Stimulated activated memory B cell treated with anti-CD40 and anti-IgM and Interleukin-4, amounts not matched to agents 10 μg/mL and 1 μg/mL and 100 μg/mL, for 72 hours (primary cell): ENCODE results near the gene MAGEH1.

ENCODE experiments used
- ATAC-seq: fragments of 150-1000 bp; cut with Tn5 transposase; 2 replicates; pipeline ENCODE4 v1.10.0; 2021
- H3K27ac Mint-ChIP-seq: one replicate; pipeline ENCODE4 v1.8.0; 2022; ENCODE audit warnings: mild to moderate bottlenecking, mixed read lengths
- H3K27me3 Mint-ChIP-seq: one replicate; pipeline ENCODE4 v1.8.0; 2022; ENCODE audit warnings: mixed read lengths
- H3K36me3 Mint-ChIP-seq: one replicate; pipeline ENCODE4 v1.8.0; 2022; ENCODE audit warnings: mixed read lengths
- H3K4me1 Mint-ChIP-seq: one replicate; pipeline ENCODE4 v1.8.0; 2022; ENCODE audit warnings: mixed read lengths
- H3K4me3 Mint-ChIP-seq: one replicate; pipeline ENCODE4 v1.8.0; 2022; ENCODE audit warnings: mild to moderate bottlenecking, moderate library complexity, mixed read lengths
- H3K9me3 Mint-ChIP-seq: one replicate; pipeline ENCODE4 v1.8.0; 2022; ENCODE audit warnings: mixed read lengths

The MAGEH1 gene

DNA sequence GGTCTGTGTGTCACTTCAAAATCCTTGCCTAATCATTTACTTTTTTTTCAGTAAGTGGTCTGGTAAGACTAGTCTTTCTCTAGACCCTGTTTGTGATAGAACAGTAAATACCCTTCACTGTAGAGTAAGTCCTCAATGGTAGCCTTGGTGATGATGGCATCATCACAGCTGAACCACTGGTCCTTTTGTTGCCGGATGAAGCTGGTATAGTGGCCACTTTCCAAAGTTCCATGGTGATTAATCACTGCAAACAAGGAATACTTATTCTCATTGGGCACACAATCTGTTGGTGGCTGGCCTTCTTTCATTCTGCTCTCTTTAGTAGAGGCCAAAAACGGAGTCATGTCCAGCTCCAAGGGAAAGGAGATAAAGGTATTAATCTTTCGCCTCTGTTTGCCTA is 34.8 kb downstream of the MAGEH1 start:
- peaks cover 17% of the 10 kb centered on the region for H3K4me1 Mint-ChIP-seq
- no peaks in the 10 kb centered on the region for H3K27me3 Mint-ChIP-seq
- no peak overlapping the region for H3K4me3 Mint-ChIP-seq
- no peaks in the 10 kb centered on the region for H3K9me3 Mint-ChIP-seq
- ATAC-seq: no peak
- H3K27ac Mint-ChIP-seq: no peak overlapping the region
- no peaks in the 10 kb centered on the region for H3K36me3 Mint-ChIP-seq

DNA sequence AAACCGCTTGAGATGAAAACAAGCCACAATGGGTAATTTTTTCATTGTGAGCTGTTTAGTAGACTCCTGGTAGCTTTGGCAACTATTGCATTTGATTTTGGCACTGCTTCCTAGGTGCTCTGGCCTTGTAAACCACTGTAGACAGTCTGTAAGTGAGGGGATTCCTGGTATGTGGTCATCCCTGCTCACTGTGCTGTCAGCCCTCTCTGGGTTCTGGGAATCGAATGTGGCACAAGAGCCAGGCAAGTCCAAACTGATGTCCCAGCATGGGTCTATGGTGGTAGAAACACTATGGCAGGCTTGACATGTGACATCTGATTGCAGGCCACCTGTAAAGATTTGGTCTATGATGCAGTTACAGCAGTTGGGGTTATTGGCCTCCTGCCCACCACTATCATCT is 35.2 kb downstream of the MAGEH1 start:
- no peaks in the 10 kb centered on the region for H3K27me3 Mint-ChIP-seq
- ATAC-seq: no peak
- H3K4me1 Mint-ChIP-seq: peaks cover 17% of the 10 kb centered on the region
- no peaks in the 10 kb centered on the region for H3K36me3 Mint-ChIP-seq
- no peaks in the 10 kb centered on the region for H3K9me3 Mint-ChIP-seq
- H3K4me3 Mint-ChIP-seq: no peak overlapping the region
- no peak overlapping the region for H3K27ac Mint-ChIP-seq

DNA sequence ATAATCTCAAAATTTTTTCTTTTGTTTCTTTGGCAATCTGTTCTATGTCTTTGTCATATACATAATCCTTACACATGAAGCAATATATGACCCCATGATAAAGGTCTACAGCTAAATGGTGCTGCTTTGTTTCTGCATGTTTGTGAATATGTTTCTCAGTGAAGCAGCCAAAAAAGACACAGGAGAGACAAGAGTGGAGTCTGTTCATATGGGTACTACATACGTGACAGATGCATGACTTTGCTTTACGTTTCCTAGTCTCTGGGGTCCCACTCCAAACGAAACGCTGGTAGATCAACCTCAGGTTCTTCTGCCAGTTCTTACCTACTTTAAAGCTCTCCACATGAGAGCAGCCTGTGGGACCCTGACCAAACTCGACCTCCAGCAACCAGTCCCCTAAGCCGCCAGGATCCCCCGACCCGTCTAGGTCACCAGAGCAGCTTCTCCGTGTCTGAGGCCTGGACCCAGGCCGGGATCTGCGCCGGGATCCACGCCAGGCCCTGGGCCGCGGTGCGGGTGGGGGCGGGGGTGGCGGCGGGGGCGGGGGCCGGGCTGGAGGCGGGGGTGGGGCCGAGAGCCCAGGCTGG is 36.2 kb downstream of the MAGEH1 start:
- Mint-ChIP-seq H3K4me3 (peak overlapping the region; percentile 70), H3K36me3 (no peaks in the 10 kb centered on the region), H3K27me3 (no peaks in the 10 kb centered on the region), H3K4me1 (peaks cover 17% of the 10 kb centered on the region), H3K9me3 (no peaks in the 10 kb centered on the region), H3K27ac (peak overlapping the region; percentile 95)
- ATAC-seq: no peak

GRCh38 chrX:55488593-55489313 is 36.8 kb downstream of the MAGEH1 start:
- H3K4me1 Mint-ChIP-seq: peaks cover 17% of the 10 kb centered on the region
- peak overlapping the region; percentile 95 for H3K27ac Mint-ChIP-seq
- H3K4me3 Mint-ChIP-seq: peak overlapping the region; percentile 96
- H3K36me3 Mint-ChIP-seq: no peaks in the 10 kb centered on the region
- ATAC-seq: peak; percentile 84
- H3K27me3 Mint-ChIP-seq: no peaks in the 10 kb centered on the region
- H3K9me3 Mint-ChIP-seq: no peaks in the 10 kb centered on the region

- Mint-ChIP-seq H3K9me3 (no peaks in the 10 kb centered on the region), H3K27ac (peak within 1 kb of the TSS; percentile 95), H3K36me3 (no peaks in the 10 kb centered on the region), H3K27me3 (no peaks in the 10 kb centered on the region), H3K4me3 (peak within 1 kb of the TSS; percentile 96), H3K4me1 (peaks cover 16% of the 10 kb centered on the region)
- ATAC-seq: peak; percentile 78
These were observed 37.5 kb downstream of the MAGEH1 start, which contains the start of gene USP51 for GRCh38 chrX:55489314-55490009. USP51 (minus strand) TSS chrX:55489848; CDS start chrX:55488939, 909 bp downstream.

DNA sequence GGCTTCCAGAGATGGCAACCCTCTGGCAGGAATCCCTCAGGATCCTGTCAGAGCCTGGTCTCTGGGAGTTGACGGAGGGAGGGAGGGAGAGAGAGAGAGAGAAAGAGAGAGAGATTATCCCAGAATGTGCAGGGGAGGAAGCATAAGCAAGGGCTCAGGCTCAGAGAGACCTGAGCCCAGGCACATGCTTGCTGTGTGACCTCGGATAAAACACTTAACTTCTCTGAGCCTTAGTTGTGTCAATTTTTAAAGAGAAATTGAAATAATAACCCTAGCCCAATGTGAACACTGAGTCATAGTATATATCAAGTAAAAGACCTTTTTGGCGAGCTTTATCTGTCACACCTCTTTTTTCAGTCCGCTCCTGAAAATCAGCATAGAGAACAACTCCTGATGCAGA is 38.2 kb downstream of the MAGEH1 start:
- no peak for ATAC-seq
- H3K4me1 Mint-ChIP-seq: peaks cover 10% of the 10 kb centered on the region
- H3K27ac Mint-ChIP-seq: peak overlapping the region; percentile 95
- H3K4me3 Mint-ChIP-seq: peak overlapping the region; percentile 96
- no peaks in the 10 kb centered on the region for H3K36me3 Mint-ChIP-seq
- no peaks in the 10 kb centered on the region for H3K9me3 Mint-ChIP-seq
- no peaks in the 10 kb centered on the region for H3K27me3 Mint-ChIP-seq

- no peak overlapping the region for H3K4me3 Mint-ChIP-seq
- H3K27me3 Mint-ChIP-seq: no peaks in the 10 kb centered on the region
- no peak for ATAC-seq
- no peaks in the 10 kb centered on the region for H3K9me3 Mint-ChIP-seq
- H3K4me1 Mint-ChIP-seq: peaks cover 10% of the 10 kb centered on the region
- no peak overlapping the region for H3K27ac Mint-ChIP-seq
- H3K36me3 Mint-ChIP-seq: no peaks in the 10 kb centered on the region
These were observed 39.0 kb downstream of the MAGEH1 start for GRCh38 chrX:55490974-55491373.
